Sigmoid colon (tissue), 7 donors: ENCODE measurements around the gene NECTIN1. TPM values are rescaled to one million over a fixed set of nuclear protein-coding genes. Genes with fewer than 3 reads are reported as not detected.

Experiments
- DNase-seq: peaks from one replicate; pipeline ENCODE4 v3.0.0-alpha.2; 2019
- H3K27ac ChIP-seq, 4 donors: fragments of 200-600 bp; sonication (generic); one replicate each; pipeline ENCODE4 v1.5.1; 2016 to 2019; ENCODE audit warnings: mild to moderate bottlenecking in 1 of 4
- H3K27me3 ChIP-seq, 3 donors: fragments of 200-600 bp; sonication (generic); one replicate each; pipeline ENCODE4 v1.5.1; 2019; ENCODE audit warnings: mild to moderate bottlenecking in 1 of 3
- H3K36me3 ChIP-seq, 4 donors: fragments of 200-600 bp; sonication (generic); one replicate each; pipeline ENCODE4 v1.5.1; 2016 to 2019
- H3K4me1 ChIP-seq, 4 donors: fragments of 200-600 bp; sonication (generic); one replicate each; pipeline ENCODE4 v1.5.1; 2017 to 2019
- H3K4me3 ChIP-seq, 4 donors: fragments of 200-600 bp; sonication (generic); one replicate each; pipeline ENCODE4 v1.5.1; 2017 to 2019; ENCODE audit warnings: mild to moderate bottlenecking in 2 of 4, moderate library complexity in 1 of 4
- H3K9me3 ChIP-seq, 4 donors: fragments of 200-600 bp in 3 of 4; sonication (generic) in 3 of 4; one replicate each; pipeline versions ENCODE4 v1.5.1 to v1.6.1; 2013 to 2019
- CTCF ChIP-seq, 4 experiments: fragments of 450-650 bp in 3 of 4; fragments of 200-600 bp in 1 of 4; IDR thresholded peaks; one replicate each; pipeline ENCODE4 v1.5.1; 2016 to 2019; ENCODE audit warnings: antibody characterized with exemption in 4 of 4, mild to moderate bottlenecking in 3 of 4, moderate library complexity in 2 of 4
- EP300 ChIP-seq, 4 donors: sonication (generic); formaldehyde crosslinking; IDR thresholded peaks; one replicate each; pipeline ENCODE4 v1.6.1; 2017; ENCODE audit warnings: antibody characterized with exemption in 4 of 4
- POLR2A ChIP-seq, 2 donors: fragments of 450-650 bp; IDR thresholded peaks; one replicate each; pipeline ENCODE4 v1.6.1; 2016; ENCODE audit warnings: antibody characterized with exemption in 2 of 2, mild to moderate bottlenecking in 2 of 2, moderate library complexity in 2 of 2
- POLR2AphosphoS5 ChIP-seq, 4 donors: sonication (generic); formaldehyde crosslinking; IDR thresholded peaks; one replicate each; pipeline ENCODE4 v1.6.1; 2017; ENCODE audit warnings: antibody characterized with exemption in 4 of 4
- WGBS, 2 donors: extraction: QIAGEN DNeasy Blood & Tissue Kit; methylation state at CpG; one replicate each; pipeline ENCODE4 v1.1.7; 2013; 5-methylcytosine and 5-hydroxymethylcytosine counted together
- intact Hi-C: fragments of 100-400 bp; cut with DNase I; formaldehyde crosslinking; loops from one replicate; pipeline ENCODE4 v1.15.1; 2023
- polyA plus RNA-seq, 3 donors: library from polyadenylated mRNA; stranded (reverse); fragments of 200-250 nt; gene quantifications; one replicate each; pipeline ENCODE4 v1.2.3, GENCODE V29; 2013
- total RNA-seq, 4 donors: library from RNA; depleted of rRNA; stranded (reverse); fragments of >200 nt; gene quantifications; one replicate each; pipeline ENCODE4 v1.1.0, GENCODE V29; 2016
- donor health status: healthy with polysubstance abuse.
- donor health status: Bipolar disorder and iron deficiency.
- donor health status: healthy.

The NECTIN1 gene
- total and polyA plus RNA-seq, 7 donors: 0.16 to 19.0 (median 1.7) TPM

- peak; percentile 82 for DNase-seq
- Histone ChIP-seq H3K4me3 (no peak overlapping the region), H3K27ac (no peak overlapping the region), H3K4me1 (peaks cover 0 to 10% (median 8%) of the 10 kb centered on the region in 4 donors), H3K27me3 (no peaks in the 10 kb centered on the region), H3K9me3 (no peaks in the 10 kb centered on the region), H3K36me3 (no peaks in the 10 kb centered on the region)
- 51 to 54% methylated on average over 17 of the region's 17 CpGs for WGBS, 2 donors
- intact Hi-C loops: loop anchor here (1.0 to 5.0 kb wide), 4 partner anchors 63 to 636 kb away; partner anchors contain the start of gene NECTIN1
- TF ChIP-seq CTCF (IDR thresholded peaks at IDR 0.05) (peak; percentile 88 to 94 (median 93)), POLR2A (IDR thresholded peaks at IDR 0.05) (no peak)
These were observed 62.4 kb downstream of the NECTIN1 start for GRCh38 chr11:119666463-119667131.

GRCh38 chr11:119666061-119666460 is 62.9 kb downstream of the NECTIN1 start:
- no peaks in the 10 kb centered on the region for H3K36me3 ChIP-seq
- DNase-seq: no peak
- H3K4me1 ChIP-seq: peaks cover 0 to 5% (median 3%) of the 10 kb centered on the region in 4 donors
- no peak for TF ChIP-seq EP300 (IDR thresholded peaks at IDR 0.05)
- no peak for TF ChIP-seq CTCF (IDR thresholded peaks at IDR 0.05)
- TF ChIP-seq POLR2AphosphoS5 (IDR thresholded peaks at IDR 0.05): no peak
- no peak for TF ChIP-seq POLR2A (IDR thresholded peaks at IDR 0.05)
- H3K9me3 ChIP-seq: no peaks in the 10 kb centered on the region
- 81 to 87% methylated on average over 10 of the region's 10 CpGs for WGBS, 2 donors
- H3K4me3 ChIP-seq: no peak overlapping the region
- intact Hi-C loops: loop anchor here (1.0 to 5.0 kb wide), 4 partner anchors 63 to 636 kb away; partner anchors contain the start of gene NECTIN1
- no peak overlapping the region for H3K27ac ChIP-seq
- H3K27me3 ChIP-seq: no peaks in the 10 kb centered on the region

GRCh38 chr11:119664701-119665420 is 64.1 kb downstream of the NECTIN1 start:
- intact Hi-C loops: loop anchor here (5.0 kb wide), 1 partner anchor 637 kb away; no protein-coding TSS in a partner anchor
- WGBS, 2 donors: 95 to 96% methylated on average over 44 of the region's 44 CpGs
- no peaks in the 10 kb centered on the region for H3K4me1 ChIP-seq
- no peaks in the 10 kb centered on the region for H3K36me3 ChIP-seq
- H3K27ac ChIP-seq: no peak overlapping the region
- no peak overlapping the region for H3K4me3 ChIP-seq
- H3K9me3 ChIP-seq: no peaks in the 10 kb centered on the region
- TF ChIP-seq EP300 (IDR thresholded peaks at IDR 0.05) (no peak), POLR2A (IDR thresholded peaks at IDR 0.05) (no peak), CTCF (IDR thresholded peaks at IDR 0.05) (no peak), POLR2AphosphoS5 (IDR thresholded peaks at IDR 0.05) (no peak)
- no peaks in the 10 kb centered on the region for H3K27me3 ChIP-seq
- no peak for DNase-seq

- no peak for DNase-seq
- Histone ChIP-seq H3K4me3 (no peak overlapping the region), H3K27ac (no peak overlapping the region), H3K4me1 (no peaks in the 10 kb centered on the region), H3K27me3 (no peaks in the 10 kb centered on the region), H3K36me3 (no peaks in the 10 kb centered on the region), H3K9me3 (no peaks in the 10 kb centered on the region)
- TF ChIP-seq POLR2AphosphoS5 (IDR thresholded peaks at IDR 0.05): no peak
- no peak for TF ChIP-seq POLR2A (IDR thresholded peaks at IDR 0.05)
- TF ChIP-seq EP300 (IDR thresholded peaks at IDR 0.05): no peak
- no peak for TF ChIP-seq CTCF (IDR thresholded peaks at IDR 0.05)
- 33 to 72% methylated on average over 9 of the region's 9 CpGs for WGBS, 2 donors
- intact Hi-C loops: no loop called here
These were observed 64.9 kb downstream of the NECTIN1 start for GRCh38 chr11:119664063-119664572.
